Lung (tissue), 12 donors: ENCODE measurements around the gene DENND2A. TPM values are rescaled to one million over a fixed set of nuclear protein-coding genes. Genes with fewer than 3 reads are reported as not detected.

ENCODE experiments used
- ATAC-seq: fragments of 200-7000 bp; cut with Tn5 transposase; one replicate; pipeline ENCODE4 v1.9.1; 2020; ENCODE audit warnings: moderate number of reproducible peaks; ENCODE audit not compliant: insufficient read depth, low FRiP score
- DNase-seq, 3 donors: peaks; one replicate each; pipeline ENCODE4 v3.0.0-alpha.2; 2013 to 2017
- H3K27ac ChIP-seq, 2 donors: one replicate each; pipeline ENCODE4 v1.5.1; 2013; ENCODE audit warnings: mild to moderate bottlenecking in 2 of 2, moderate library complexity in 2 of 2, control low read depth in 1 of 2, inconsistent platforms in 1 of 2, low read depth in 1 of 2, low read length in 1 of 2
- H3K27me3 ChIP-seq, 3 donors: one replicate each; pipeline ENCODE4 v1.5.1; 2013; ENCODE audit warnings: low read length in 2 of 3; ENCODE audit not compliant: control insufficient read depth in 3 of 3, insufficient read depth in 3 of 3
- H3K36me3 ChIP-seq, 4 donors: one replicate each; pipeline ENCODE4 v1.5.1; 2013; ENCODE audit warnings: low read length in 4 of 4, mild to moderate bottlenecking in 1 of 4, moderate library complexity in 1 of 4; ENCODE audit not compliant: control insufficient read depth in 4 of 4, insufficient read depth in 4 of 4
- H3K4me1 ChIP-seq, 5 donors: one replicate each; pipeline ENCODE4 v1.5.1; 2013; ENCODE audit warnings: low read length in 5 of 5, mild to moderate bottlenecking in 2 of 5, moderate library complexity in 1 of 5; ENCODE audit not compliant: control insufficient read depth in 5 of 5, insufficient read depth in 5 of 5
- H3K4me3 ChIP-seq: one replicate; pipeline ENCODE4 v1.5.1; 2013; ENCODE audit warnings: mild to moderate bottlenecking, control low read depth, moderate library complexity
- H3K9ac ChIP-seq, 2 donors: one replicate each; pipeline ENCODE4 v1.5.1; 2013; ENCODE audit warnings: low read length in 2 of 2, control low read depth in 1 of 2; ENCODE audit not compliant: insufficient read depth in 1 of 2
- H3K9me3 ChIP-seq, 4 donors: one replicate each; pipeline ENCODE4 v1.5.1; 2013; ENCODE audit warnings: low read length in 3 of 4, mild to moderate bottlenecking in 1 of 4, moderate library complexity in 1 of 4; ENCODE audit not compliant: control insufficient read depth in 4 of 4, insufficient read depth in 3 of 4
- WGBS, 2 donors: extraction: QIAGEN DNeasy Blood & Tissue Kit; methylation state at CpG; one replicate each; pipeline ENCODE4 v1.1.7; 2013; 5-methylcytosine and 5-hydroxymethylcytosine counted together
- polyA plus RNA-seq, 2 donors: library from polyadenylated mRNA; stranded (reverse); fragments of 200-250 nt; gene quantifications; one replicate each; pipeline ENCODE4 v1.2.1, GENCODE V29; 2013
- total RNA-seq, 2 donors: library from RNA; depleted of rRNA in 1 of 2; stranded (reverse); fragments of >200 nt in 1 of 2; gene quantifications; one replicate each; pipeline ENCODE4 v1.2.1, GENCODE V29; 2014 to 2021
- TF ChIP-seq, protein P1 (sequence below): IDR thresholded peaks from 2 replicates; pipeline ENCODE4 v1.5.1; 2012; ENCODE audit warnings: mild to moderate bottlenecking; ENCODE audit errors: control extremely low read depth, extremely low read depth
- donor health status: control.
- donor health status: control.
- donor health status: Bipolar disorder and iron deficiency.
- donor health status: healthy.
- donor health status: DM: yes; HTN: yes; CAD: no.

Gene DENND2A
- total and polyA plus RNA-seq, 4 donors = 4.1 to 32.4 (median 9.7) TPM

DNA sequence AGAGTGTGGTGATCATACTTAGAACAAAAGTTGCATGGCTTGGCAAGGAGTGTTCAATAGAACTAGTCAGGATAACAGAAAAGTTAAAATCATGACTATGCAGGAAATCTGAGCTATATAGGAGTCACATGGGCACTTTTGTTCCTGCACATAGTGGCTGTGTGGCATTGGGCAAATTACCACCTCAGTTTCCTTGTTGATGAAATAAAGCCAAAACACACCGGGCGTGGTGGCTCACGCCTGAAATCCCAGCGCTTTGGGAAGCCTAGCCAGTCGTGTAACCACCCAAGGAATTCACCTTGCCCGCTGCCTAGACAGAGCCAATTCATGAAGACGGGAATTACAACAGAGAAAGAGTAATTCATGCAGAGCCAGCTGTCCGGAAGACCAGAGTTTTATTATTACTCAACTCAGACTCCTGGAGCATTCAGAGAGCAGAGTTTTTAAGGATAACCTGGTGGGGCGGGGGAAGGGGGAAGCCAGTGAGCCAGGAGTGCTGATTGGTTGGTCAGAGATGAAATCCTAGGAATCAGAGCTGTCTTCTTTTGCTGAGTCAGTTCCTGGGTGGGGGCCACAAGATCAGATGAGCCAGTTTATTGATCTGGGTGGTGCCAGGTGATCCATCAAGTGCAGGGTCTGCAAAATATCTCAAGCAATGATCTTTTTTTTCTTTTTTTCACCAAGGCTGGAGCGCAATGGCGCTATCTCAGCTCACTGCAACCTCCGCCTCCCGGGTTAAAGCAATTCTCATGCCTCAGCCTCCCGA lies 154.9 kb downstream of the DENND2A start:
- H3K36me3 ChIP-seq = no peaks in the 10 kb centered on the region
- no peaks in the 10 kb centered on the region for H3K9me3 ChIP-seq
- WGBS, 2 donors = 66 to 67% methylated on average over 14 of the region's 14 CpGs
- no peak overlapping the region for H3K27ac ChIP-seq
- no peak overlapping the region for H3K4me3 ChIP-seq
- DNase-seq = no peak
- no peaks in the 10 kb centered on the region for H3K27me3 ChIP-seq
- H3K9ac ChIP-seq = no peak overlapping the region
- no peak for ATAC-seq
- peaks cover 0 to 1% (median 0%) of the 10 kb centered on the region in 5 donors for H3K4me1 ChIP-seq
- TF ChIP-seq, protein P1, sequence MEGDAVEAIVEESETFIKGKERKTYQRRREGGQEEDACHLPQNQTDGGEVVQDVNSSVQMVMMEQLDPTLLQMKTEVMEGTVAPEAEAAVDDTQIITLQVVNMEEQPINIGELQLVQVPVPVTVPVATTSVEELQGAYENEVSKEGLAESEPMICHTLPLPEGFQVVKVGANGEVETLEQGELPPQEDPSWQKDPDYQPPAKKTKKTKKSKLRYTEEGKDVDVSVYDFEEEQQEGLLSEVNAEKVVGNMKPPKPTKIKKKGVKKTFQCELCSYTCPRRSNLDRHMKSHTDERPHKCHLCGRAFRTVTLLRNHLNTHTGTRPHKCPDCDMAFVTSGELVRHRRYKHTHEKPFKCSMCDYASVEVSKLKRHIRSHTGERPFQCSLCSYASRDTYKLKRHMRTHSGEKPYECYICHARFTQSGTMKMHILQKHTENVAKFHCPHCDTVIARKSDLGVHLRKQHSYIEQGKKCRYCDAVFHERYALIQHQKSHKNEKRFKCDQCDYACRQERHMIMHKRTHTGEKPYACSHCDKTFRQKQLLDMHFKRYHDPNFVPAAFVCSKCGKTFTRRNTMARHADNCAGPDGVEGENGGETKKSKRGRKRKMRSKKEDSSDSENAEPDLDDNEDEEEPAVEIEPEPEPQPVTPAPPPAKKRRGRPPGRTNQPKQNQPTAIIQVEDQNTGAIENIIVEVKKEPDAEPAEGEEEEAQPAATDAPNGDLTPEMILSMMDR = no peak

DNA sequence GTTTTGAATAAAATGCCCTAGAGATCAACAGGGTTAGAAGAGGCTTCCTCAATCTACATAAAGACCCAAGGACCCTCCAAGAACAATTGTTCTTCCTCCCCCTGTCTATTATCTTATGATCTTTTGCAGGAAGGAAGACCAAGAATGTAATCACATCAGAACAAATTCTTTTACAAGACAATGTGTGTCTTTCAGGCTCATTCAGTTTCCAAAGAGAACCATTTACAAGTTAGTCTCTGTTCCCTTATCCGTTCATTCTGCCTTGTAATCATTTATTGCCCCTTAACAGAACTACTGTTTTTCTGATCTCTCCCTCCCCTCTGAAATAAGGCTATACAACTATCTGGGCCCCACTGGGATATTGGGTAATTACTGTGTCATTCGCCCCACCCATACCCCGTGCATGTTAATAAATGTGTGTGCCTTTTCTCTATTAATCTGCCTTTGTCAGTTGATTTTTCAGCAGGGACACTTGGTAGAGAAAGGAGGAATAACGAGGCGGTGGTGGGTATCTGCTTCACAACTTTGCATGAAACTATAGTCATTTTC lies 155.6 kb downstream of the DENND2A start:
- ATAC-seq (no peak), DNase-seq (no peak)
- Histone ChIP-seq H3K9ac (no peak overlapping the region), H3K4me3 (no peak overlapping the region), H3K36me3 (no peaks in the 10 kb centered on the region), H3K27me3 (no peaks in the 10 kb centered on the region), H3K9me3 (no peaks in the 10 kb centered on the region), H3K27ac (no peak overlapping the region), H3K4me1 (peaks cover 0 to 1% (median 0%) of the 10 kb centered on the region in 5 donors)
- TF ChIP-seq, protein P1 = no peak
- 51% methylated on average over 5 of the region's 5 CpGs for WGBS, 2 donors

DNA sequence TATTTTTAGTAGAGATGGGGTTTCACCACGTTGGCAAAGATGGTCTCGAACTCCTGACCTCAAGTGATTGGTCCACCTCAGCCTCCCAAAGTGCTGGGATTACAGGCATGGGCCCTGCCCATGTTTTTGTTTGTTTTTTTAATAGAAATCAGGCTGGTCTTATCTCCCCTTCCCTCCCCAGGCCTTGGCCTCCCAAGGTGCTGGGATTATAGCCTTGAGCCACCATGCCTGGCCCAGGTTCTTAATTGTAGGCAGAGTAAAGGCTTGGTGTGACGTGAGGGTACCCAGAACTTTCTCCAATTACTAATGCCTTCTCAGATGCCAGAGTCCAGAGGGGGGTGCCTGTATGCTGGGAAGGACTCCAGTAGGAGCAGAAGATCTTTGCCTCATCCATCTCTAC lies 156.1 kb downstream of the DENND2A start:
- Histone ChIP-seq H3K9me3 (no peaks in the 10 kb centered on the region), H3K27ac (no peak overlapping the region)
- WGBS, 2 donors = 76 to 89% methylated on average over 3 of the region's 3 CpGs

More for the DNA sequence above, 156.1 kb downstream of the DENND2A start:
- DNase-seq (no peak), ATAC-seq (no peak)
- H3K27me3 ChIP-seq = no peaks in the 10 kb centered on the region
- TF ChIP-seq, protein P1 = no peak
- no peak overlapping the region for H3K9ac ChIP-seq
- H3K4me3 ChIP-seq = no peak overlapping the region
- H3K36me3 ChIP-seq = no peaks in the 10 kb centered on the region
- peaks cover 0 to 3% (median 0%) of the 10 kb centered on the region in 5 donors for H3K4me1 ChIP-seq
